K562 (cell line): ENCODE results near the gene INS. TPM values are rescaled to one million over a fixed set of nuclear protein-coding genes. Genes with fewer than 3 reads are reported as not detected.

Experiments
- ATAC-seq: fragments of 200-7000 bp; cut with Tn5 transposase; 3 replicates; pipeline ENCODE4 v1.9.1; 2020; ENCODE audit warnings: moderate library complexity
- Bru-seq: library from RNA; stranded (reverse); fragments of 400-500 nt; gene quantifications from one replicate; lab custom pipeline; 2021; lab: Mats Ljungman, UMichigan
- BruChase-seq, 2 experiments: library from RNA; stranded (reverse); fragments of 400-500 nt; gene quantifications; one replicate each; lab custom pipeline; 2021; lab: Mats Ljungman, UMichigan
- BruUV-seq: library from RNA; stranded (reverse); fragments of 400-500 nt; replicated peaks from 2 replicates; lab custom pipeline; 2021; lab: Mats Ljungman, UMichigan
- CTCF ChIA-PET: fragments of 300-600 bp; formaldehyde crosslinking; extraction: SDS; loops from one replicate; lab custom pipeline; 2021; ENCODE audit warnings: low intra/inter-chr PET ratio; lab: Yijun Ruan, JAX
- POLR2A ChIA-PET: fragments of 300-600, 350-650 bp; sonication (Branson Sonifier 250); formaldehyde crosslinking; extraction: SDS; loops from one replicate; lab custom pipeline; 2021; ENCODE audit warnings: antibody characterized with exemption, inconsistent platforms; lab: Yijun Ruan, JAX
- DNase-seq, 4 experiments: peaks; one replicate each; pipeline versions ENCODE4 v3.0.0 to v3.0.0-alpha.2; 2011 to 2018; ENCODE audit warnings: low spot score in 3 of 4, mixed read lengths in 3 of 4; ENCODE audit errors: extremely low read depth in 1 of 4
- FAIRE-seq: peaks from 2 replicates; lab custom pipeline; 2011; peaks lifted over from hg19 to GRCh38; lab: Jason Lieb, UNC
- H2AFZ ChIP-seq: 2 replicates; pipeline ENCODE4 v1.6.0; 2011; ENCODE audit warnings: low read depth, low read length, control low read depth, inconsistent platforms
- H3K27ac ChIP-seq: fragments of 200-600 bp; 3 replicates; pipeline ENCODE4 v1.8.0; 2011; ENCODE audit warnings: low read depth, mild to moderate bottlenecking, control low read depth, inconsistent platforms, low read length, moderate library complexity, mixed read lengths; ENCODE audit errors: extremely low read depth
- H3K27me3 ChIP-seq, 2 experiments: fragments of 300-600 bp in 1 of 2; 2 replicates in 1 of 2; 3 replicates in 1 of 2; pipeline versions ENCODE4 v1.6.0 to v1.8.0; 2011; ENCODE audit warnings: inconsistent platforms in 2 of 2, low read length in 2 of 2, mild to moderate bottlenecking in 1 of 2, mixed read lengths in 1 of 2, moderate library complexity in 1 of 2; ENCODE audit not compliant: control insufficient read depth in 2 of 2, insufficient read depth in 2 of 2
- H3K36me3 ChIP-seq: fragments of 300-600 bp; 3 replicates; pipeline ENCODE4 v1.8.0; 2011; ENCODE audit warnings: mild to moderate bottlenecking, low read length, inconsistent platforms; ENCODE audit not compliant: control insufficient read depth, insufficient read depth
- H3K4me1 ChIP-seq, 2 experiments: fragments of 200-600 bp in 1 of 2; replicated peaks in 1 of 2; 2 replicates in 1 of 2; 3 replicates in 1 of 2; pipeline versions ENCODE4 v1.5.1 to v1.8.0; 2011; ENCODE audit warnings: inconsistent platforms in 2 of 2, low read length in 2 of 2, mild to moderate bottlenecking in 1 of 2, mixed read lengths in 1 of 2, moderate library complexity in 1 of 2; ENCODE audit not compliant: control insufficient read depth in 2 of 2, insufficient read depth in 2 of 2
- H3K4me2 ChIP-seq: 2 replicates; pipeline ENCODE4 v1.6.1; 2011; ENCODE audit warnings: low read length, control low read depth, inconsistent platforms, mixed read lengths; ENCODE audit not compliant: insufficient read depth
- H3K4me3 ChIP-seq: fragments of 200-600 bp; sonication (generic), shearing (Covaris generic); 2 replicates; pipeline ENCODE4 v1.5.1; 2016; ENCODE audit warnings: control low read depth, inconsistent platforms
- H3K79me2 ChIP-seq: fragments of 200-600 bp; 3 replicates; pipeline ENCODE4 v1.8.0; 2011; ENCODE audit warnings: low read length, inconsistent platforms; ENCODE audit not compliant: control insufficient read depth, insufficient read depth
- H3K9ac ChIP-seq, 2 experiments: 2 replicates each; pipeline versions ENCODE4 v1.6.0 to v1.6.1; 2011; ENCODE audit warnings: low read depth in 2 of 2, low read length in 2 of 2, control low read depth in 1 of 2, inconsistent platforms in 1 of 2, mild to moderate bottlenecking in 1 of 2, mixed read lengths in 1 of 2; ENCODE audit not compliant: insufficient read depth in 1 of 2
- H3K9me1 ChIP-seq: one replicate; pipeline ENCODE4 v1.6.0; 2011; ENCODE audit warnings: inconsistent platforms, mild to moderate bottlenecking, low read length, moderate library complexity; ENCODE audit not compliant: control insufficient read depth, insufficient read depth
- H3K9me3 ChIP-seq: replicated peaks from 2 replicates; pipeline ENCODE4 v1.5.1; 2011; ENCODE audit warnings: low read depth, low read length, inconsistent platforms; ENCODE audit not compliant: control insufficient read depth, insufficient read depth
- H4K20me1 ChIP-seq: replicated peaks from 2 replicates; pipeline ENCODE4 v1.6.1; 2011; ENCODE audit warnings: low read length, inconsistent platforms, mixed read lengths; ENCODE audit not compliant: control insufficient read depth, insufficient read depth
- NCOA6 ChIP-seq: fragments of 450-650 bp; IDR thresholded peaks from 2 replicates; pipeline ENCODE4 v1.6.1; 2017; ENCODE audit warnings: mild to moderate bottlenecking
- ZNF79 ChIP-seq: fragments of 250-450 bp; sonication (Bioruptor Pico); IDR thresholded peaks from 2 replicates; pipeline ENCODE4 v1.4.0; 2020; ENCODE audit warnings: low read depth, mild to moderate bottlenecking, moderate library complexity
- WGBS: fragments of 100-300 bp; shearing (Covaris generic); methylation state at CpG from one replicate; pipeline ENCODE4 v1.1.6; 2016; ENCODE audit warnings: low coverage, mixed read lengths; ENCODE audit not compliant: insufficient coverage; ENCODE audit errors: missing lambda C conversion rate; 5-methylcytosine and 5-hydroxymethylcytosine counted together
- in situ Hi-C: fragments of 300-500 bp; cut with MboI; formaldehyde crosslinking; loops from 4 replicates; pipeline ENCODE4 v1.15.0; 2018; ENCODE audit warnings: inconsistent platforms, mixed read lengths
- intact Hi-C: fragments of 100-400 bp; cut with micrococcal nuclease; formaldehyde crosslinking; loops from 2 replicates; pipeline ENCODE4 v1.14.2; 2022
- long read RNA-seq, 3 experiments: library from polyadenylated mRNA in 2 of 3; library from RNA in 1 of 3; unstranded in 2 of 3; stranded (forward) in 1 of 3; transcript quantifications; one replicate each; pipeline ENCODE4 v2.0.0, GENCODE V29; 2019 to 2022
- polyA minus RNA-seq, 3 experiments: library from RNA; depleted of rRNA, polyadenylated mRNA; stranded (reverse); fragments of >200 nt; gene quantifications; 2 replicates each; pipeline ENCODE4 v1.2.3, GENCODE V29; 2011
- polyA plus RNA-seq, 8 experiments: library from polyadenylated mRNA; depleted of rRNA in 4 of 8; stranded (reverse) in 5 of 8; unstranded in 3 of 8; fragments of >200 nt; fragmentation: Nextera tagmentation in 2 of 8; fragmentation: Illumina TruSeq in 1 of 8; extraction: Ambion mirVana in 2 of 8; extraction: Trizol in 1 of 8; gene quantifications; 2 replicates each; pipeline versions ENCODE4 v1.2.1 to v1.2.3, GENCODE V29; 2011 to 2014; ENCODE audit warnings: inconsistent platforms in 1 of 8, missing spikeins in 1 of 8
- total RNA-seq, 7 experiments: library from RNA; depleted of rRNA in 6 of 7; stranded (reverse); fragments of >200 nt in 6 of 7; fragmentation: Illumina TruSeq in 2 of 7; extraction: Trizol in 2 of 7; gene quantifications; 2 replicates each; pipeline versions ENCODE4 v1.2.1 to v1.2.3, GENCODE V29; 2011 to 2021; ENCODE audit warnings: low replicate concordance in 1 of 7

INS gene
- total RNA-seq (2011; cell fraction: chromatin; rRNA removed; ENCODE audit: low replicate concordance) = not detected in 2 replicates
- not detected in 2 replicates for total RNA-seq (2011; cell fraction: nucleolus; rRNA removed)
- not detected in 2 replicates for total RNA-seq (2011; cell fraction: nucleoplasm; rRNA removed)
- total RNA-seq (2014; rRNA removed) = not detected in 2 replicates
- not detected in 2 replicates for total RNA-seq (2014; rRNA removed; fragmentation: Illumina TruSeq; extraction: Trizol)
- total RNA-seq (2015; rRNA removed; fragmentation: Illumina TruSeq; extraction: Trizol) = not detected in 2 replicates
- total RNA-seq (2021) = not detected in 2 replicates
- not detected in 2 replicates for polyA plus RNA-seq (2011; rRNA removed)
- not detected in 2 replicates for polyA plus RNA-seq (2011; cell fraction: cytosol; rRNA removed)
- not detected in 2 replicates for polyA plus RNA-seq (2011; cell fraction: nucleus; rRNA removed)
- not detected in 2 replicates for polyA plus RNA-seq (2012)
- polyA plus RNA-seq (2014; fragmentation: Illumina TruSeq; extraction: Trizol) = not detected in 2 replicates
- not detected for polyA plus RNA-seq (2014; fragmentation: Nextera tagmentation; extraction: Ambion mirVana)
- not detected in 2 replicates for polyA plus RNA-seq (2014; rRNA removed)
- not detected in 2 replicates for polyA minus RNA-seq (2011; rRNA and poly(A)+ RNA removed)
- polyA minus RNA-seq (2011; cell fraction: cytosol; rRNA and poly(A)+ RNA removed) = not detected in 2 replicates
- not detected in 2 replicates for polyA minus RNA-seq (2011; cell fraction: nucleus; rRNA and poly(A)+ RNA removed)
- Bru-seq, nascent RNA = not detected
- not detected for BruChase-seq, experiment 1, labeled RNA remaining after a 2-hour chase
- not detected for BruChase-seq, experiment 2, labeled RNA remaining after a 6-hour chase
- long read RNA-seq, experiment 1 = 0 reads
- long read RNA-seq, experiment 2 = 0 reads
- long read RNA-seq, experiment 3 = 0 reads

DNA sequence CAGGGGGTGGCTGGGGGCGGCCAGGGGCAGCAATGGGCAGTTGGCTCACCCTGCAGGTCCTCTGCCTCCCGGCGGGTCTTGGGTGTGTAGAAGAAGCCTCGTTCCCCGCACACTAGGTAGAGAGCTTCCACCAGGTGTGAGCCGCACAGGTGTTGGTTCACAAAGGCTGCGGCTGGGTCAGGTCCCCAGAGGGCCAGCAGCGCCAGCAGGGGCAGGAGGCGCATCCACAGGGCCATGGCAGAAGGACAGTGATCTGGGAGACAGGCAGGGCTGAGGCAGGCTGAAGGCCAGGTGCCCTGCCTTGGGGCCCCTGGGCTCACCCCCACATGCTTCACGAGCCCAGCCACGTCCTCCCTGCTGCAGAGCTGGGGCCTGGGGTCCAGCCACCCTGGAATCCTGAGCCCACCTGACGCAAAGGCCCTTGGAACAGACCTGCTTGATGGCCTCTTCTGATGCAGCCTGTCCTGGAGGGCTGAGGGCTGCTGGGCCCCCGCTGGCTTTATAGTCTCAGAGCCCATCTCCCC is at the start of gene INS:
Gene INS, minus strand, starts transcription at position 474 of the 524 bp plus-strand sequence. Its CDS starts 238 bp downstream, at position 236.
- no peak for ATAC-seq
- peaks cover 0 to 40% of the 10 kb centered on the region in 2 experiments; a peak in 2 of 5 replicates for H3K4me1 ChIP-seq
- no peak for FAIRE-seq
- no peak for TF ChIP-seq NCOA6
- TF ChIP-seq ZNF79 (CRISPR knock-in tag) = no peak
- TF ChIP-seq, all 486 proteins: peak for 0
- Histone ChIP-seq H3K9me3 (no peaks in the 10 kb centered on the region), H3K79me2 (no peaks in the 10 kb centered on the region), H3K9me1 (no peaks in the 10 kb centered on the region), H3K36me3 (no peaks in the 10 kb centered on the region), H3K4me2 (no peak within 1 kb of the TSS), H3K27me3 (peaks cover 0 to 13% of the 10 kb centered on the region in 2 experiments; a peak in 4 of 5 replicates), H3K4me3 (no peak within 1 kb of the TSS), H2AFZ (no peak within 1 kb of the TSS), H4K20me1 (no peaks in the 10 kb centered on the region; the same call in 1 of the 2 replicates), H3K27ac (no peak within 1 kb of the TSS), H3K9ac (no peak within 1 kb of the TSS)
- 28% methylated on average over 7 of the region's 13 CpGs for WGBS
- in situ Hi-C loops = no loop called here
- intact Hi-C loops = no loop called here
- CTCF ChIA-PET = no interaction called here
- POLR2A ChIA-PET = no interaction called here
- no TSS peak for BruUV-seq
- DNase-seq = no peak
